CD4-positive, alpha-beta T cell treated with Interleukin-21 for 1 hour (primary cell): ENCODE results near the gene SMCP.

Experiments
- DNase-seq: peaks from one replicate; pipeline ENCODE4 v3.0.0-alpha.2; 2020

SMCP gene

DNA sequence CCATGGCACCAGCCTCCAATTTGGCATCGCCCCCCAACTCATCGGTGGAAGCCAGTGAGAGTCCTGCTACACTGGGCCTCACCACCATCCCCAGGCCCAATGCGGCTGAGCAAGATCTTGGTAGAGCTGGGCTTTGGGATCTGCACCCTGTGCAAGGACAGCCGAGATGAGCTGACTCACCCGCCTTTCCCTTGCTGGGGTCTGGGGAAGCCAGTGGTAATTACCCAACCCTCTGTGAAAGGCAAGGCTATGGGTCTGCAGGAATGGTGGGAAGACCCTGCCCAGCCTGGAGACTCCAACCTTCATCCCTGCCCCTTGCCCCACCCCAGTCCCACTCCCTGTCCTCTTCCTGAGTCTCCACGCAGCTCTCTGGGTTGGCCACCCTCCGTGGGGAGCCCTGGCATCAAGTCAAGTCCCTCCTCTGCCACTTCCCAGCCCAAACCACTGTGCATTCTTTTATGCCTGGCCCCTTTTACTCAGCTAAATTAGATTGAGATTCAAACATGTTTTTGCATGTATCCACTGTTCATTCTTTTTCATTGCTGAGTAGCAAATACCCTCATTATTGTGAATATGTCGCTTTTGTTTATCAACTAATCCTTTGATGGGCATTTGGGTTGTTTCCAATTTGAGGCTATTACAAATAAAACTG is 8.8 kb downstream of the SMCP start:
- no peak for DNase-seq

- no peak for DNase-seq
Measured at GRCh38 chr1:152888126-152888525, 10.0 kb downstream of the SMCP start.

DNA sequence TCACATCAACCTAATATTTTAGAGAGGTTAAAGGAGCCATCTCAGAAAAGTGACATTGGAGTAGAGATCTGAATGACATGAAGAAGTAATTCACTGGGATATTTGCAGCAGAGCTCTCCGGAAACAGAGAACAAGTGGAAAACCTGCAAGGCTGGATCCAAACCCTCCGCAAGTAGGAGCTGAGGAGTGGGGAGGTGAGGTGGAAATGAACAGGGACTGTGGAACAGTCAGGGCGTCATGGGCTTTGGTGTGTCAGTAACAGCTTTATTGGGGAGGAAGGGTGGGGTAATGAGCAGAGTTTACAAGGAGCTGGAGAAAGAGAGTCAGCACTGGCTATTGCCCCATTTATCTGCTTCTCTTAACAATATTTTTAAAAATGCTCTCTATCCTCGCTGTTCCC is 20.9 kb downstream of the SMCP start:
- DNase-seq: no peak

DNA sequence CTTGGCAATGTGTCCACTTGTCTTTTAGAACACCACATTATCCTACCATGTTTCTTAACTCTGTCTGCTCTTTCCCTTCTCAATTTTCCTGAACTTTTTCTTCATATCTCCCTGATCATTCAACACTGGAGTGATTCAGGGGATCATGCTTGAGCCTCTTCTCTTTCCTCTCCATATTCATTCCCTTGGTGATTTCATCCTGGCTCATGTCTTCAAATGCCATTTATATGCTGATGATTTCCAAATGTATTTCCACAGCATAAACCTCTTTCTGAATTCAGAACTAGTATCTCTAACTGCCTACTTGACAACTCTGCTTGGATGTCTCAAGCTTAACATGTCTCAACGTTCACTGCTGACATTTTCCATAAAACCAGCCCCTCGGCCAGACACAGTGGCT is 21.8 kb downstream of the SMCP start:
- no peak for DNase-seq

DNA sequence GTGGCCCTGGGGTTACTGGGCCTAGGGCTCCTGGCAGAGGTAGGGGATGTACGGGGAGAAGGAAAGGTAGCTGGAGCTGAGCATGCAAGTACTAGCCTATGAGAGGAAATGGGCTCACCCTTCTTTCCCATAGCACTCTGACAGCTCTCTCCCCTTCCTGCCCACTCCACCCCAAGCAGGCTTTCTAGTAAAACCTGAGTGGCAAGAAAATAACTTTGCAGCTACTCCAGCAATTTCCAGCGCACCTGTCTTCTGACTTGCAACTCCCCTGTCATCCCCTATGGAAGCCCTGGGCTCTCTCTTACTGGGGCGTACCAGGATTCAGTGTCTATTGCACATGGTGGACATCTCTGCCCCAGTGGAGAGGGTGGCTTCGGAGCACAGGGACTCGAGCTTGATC is 23.5 kb downstream of the SMCP start:
- DNase-seq: no peak

DNA sequence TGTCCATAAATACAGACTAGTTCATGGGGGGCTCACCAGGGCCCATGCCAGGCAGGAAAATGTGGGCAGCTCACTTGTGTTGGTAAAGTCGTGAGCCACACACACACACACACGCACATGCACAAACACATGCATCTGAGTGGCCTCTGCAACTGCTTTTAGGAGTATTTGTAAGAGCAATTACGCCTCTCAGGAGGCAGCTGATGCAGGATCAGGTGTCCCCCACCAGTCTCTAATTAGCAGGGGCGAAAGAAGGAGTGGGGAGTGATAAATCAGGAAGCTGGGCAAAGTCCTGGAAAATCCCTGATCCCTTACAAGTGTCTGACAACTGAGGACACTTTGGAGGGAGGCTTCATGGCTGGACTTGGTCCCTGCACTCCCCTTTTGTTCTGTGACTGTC is 24.5 kb downstream of the SMCP start:
- DNase-seq: no peak

GRCh38 chr1:152904688-152905440 is 26.7 kb downstream of the SMCP start:
- no peak for DNase-seq

DNA sequence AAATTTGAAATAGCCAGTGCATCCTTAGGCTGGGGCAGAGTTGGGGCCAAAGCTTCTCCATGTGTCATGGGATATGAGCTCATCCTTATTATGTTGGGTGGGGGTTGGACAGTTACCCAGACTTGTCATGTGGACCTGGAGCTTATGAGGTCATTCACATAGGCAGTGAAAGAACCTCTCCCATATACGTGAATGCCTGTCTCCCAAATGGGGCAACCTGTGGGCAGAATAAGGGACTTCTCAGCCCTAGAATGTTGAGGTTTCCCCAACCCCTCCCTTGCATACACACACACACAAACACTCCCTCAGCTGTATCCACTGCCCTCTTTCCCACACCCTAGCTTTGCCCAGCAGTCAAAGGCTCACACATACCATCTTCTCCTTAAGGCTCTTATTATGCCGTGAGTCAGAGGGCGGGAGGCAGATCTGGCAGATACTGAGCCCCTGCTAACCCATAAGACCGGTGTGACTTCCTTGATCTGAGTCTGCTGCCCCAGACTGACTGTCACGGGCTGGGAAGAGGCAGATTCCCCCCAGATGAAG is 28.0 kb downstream of the SMCP start:
- no peak for DNase-seq

DNA sequence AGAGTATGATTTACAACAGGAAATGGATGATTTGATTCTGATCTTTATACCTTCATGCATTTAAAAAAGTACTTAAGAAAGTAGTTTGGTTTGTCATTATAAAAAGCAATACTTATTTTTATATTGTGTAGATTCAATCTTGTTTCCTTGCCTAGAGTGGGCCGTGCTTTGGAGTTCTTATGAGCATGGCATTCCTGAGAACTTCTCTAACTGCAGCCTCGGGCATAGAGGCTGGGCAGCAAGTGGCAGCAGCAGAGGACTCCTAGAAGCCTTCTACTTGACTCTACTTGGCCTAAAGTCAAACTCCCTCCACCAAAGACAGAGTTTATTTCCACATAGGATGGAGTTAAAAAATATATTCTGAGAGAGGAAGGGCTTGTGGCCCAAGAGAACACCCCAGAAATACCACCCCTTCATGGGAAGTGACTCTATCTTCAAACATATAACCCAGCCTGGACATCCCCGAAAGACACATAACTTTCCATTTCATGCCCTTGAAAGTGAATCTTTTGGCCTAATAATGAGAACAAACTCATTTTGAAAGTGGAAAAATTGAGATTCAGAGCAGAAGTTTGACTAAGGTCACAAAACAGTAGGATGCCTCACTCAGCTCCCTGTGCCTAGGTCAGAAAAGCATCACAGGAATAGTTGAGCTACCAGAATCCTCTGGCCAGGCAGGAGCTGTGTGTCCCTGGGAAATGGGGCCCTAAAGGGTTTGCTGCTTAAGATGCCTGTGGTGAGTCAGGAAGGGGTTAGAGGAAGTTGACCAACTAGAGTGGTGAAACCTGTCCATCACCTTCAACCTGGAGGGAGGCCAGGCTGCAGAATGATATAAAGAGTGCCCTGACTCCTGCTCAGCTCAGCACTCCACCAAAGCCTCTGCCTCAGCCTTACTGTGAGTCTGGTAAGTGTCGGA is 29.8 kb downstream of the SMCP start, which contains the start of gene IVL:
Gene IVL, plus strand, starts transcription at position 861 of the 916 bp plus-strand sequence. CDS start 1,252 bp downstream, outside the sequence.
- no peak for DNase-seq

GRCh38 chr1:152909206-152909605 is 31.1 kb downstream of the SMCP start:
- DNase-seq: no peak

GRCh38 chr1:152912471-152912870 is 34.3 kb downstream of the SMCP start:
- DNase-seq: no peak

DNA sequence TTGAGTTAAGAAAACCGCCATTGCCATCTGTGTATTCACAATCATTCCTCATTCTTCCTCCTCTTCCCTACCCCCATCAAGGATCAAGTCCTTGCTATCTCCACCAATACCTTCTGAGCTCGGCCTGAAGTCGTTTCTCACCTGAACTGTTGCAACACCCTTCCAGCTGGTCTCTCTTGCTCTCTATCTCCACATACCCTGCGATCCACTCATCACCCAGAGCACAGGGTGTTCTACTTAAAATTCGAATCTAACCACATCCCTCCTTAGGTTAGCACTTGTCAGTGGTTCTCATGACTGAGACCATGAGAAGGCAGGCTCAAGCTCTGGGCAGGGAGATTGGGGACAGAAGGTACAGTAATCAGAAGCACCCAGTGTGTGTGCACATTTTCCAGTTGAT is 34.8 kb downstream of the SMCP start:
- DNase-seq: peak; percentile 3

GRCh38 chr1:152917794-152918193 is 39.7 kb downstream of the SMCP start:
- no peak for DNase-seq

DNA sequence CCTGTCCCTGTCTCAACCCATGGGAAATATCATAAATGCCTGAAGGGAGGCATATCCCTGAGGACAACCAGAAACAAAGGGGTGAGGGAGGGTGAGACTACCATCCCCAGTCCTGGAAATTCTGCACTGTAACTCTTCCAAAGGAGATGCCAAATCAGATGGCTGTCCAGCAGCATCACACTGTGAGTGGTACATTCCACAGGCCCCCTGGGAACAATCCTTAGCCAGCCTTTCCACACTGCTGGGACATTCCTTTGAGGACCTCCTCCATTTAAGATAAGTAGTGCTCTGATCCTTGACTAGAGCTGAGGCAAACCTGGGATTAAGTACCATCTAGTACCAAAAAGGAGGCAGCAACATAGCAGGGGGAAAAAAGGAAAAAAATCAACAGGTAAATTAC is 40.9 kb downstream of the SMCP start:
- DNase-seq: no peak

DNA sequence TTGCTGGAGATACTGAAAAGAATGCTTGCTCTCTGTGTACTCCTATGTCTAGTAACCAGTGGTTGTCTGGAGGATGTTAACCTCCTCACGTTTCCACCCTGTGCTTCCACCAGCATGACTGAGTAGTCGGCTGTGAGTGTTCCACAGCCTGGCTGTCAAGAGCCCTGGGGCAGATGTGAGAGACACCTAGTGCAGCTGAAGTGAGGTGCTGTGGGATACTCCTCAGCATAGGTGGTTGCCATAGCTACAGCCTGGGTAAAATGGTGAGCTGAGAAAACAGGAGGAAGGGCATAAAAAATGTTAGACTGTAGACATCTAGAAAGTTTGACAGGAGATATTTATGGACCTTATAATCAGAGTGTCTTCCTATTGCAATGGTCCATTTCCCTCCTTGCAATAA is 46.1 kb downstream of the SMCP start:
- no peak for DNase-seq

DNA sequence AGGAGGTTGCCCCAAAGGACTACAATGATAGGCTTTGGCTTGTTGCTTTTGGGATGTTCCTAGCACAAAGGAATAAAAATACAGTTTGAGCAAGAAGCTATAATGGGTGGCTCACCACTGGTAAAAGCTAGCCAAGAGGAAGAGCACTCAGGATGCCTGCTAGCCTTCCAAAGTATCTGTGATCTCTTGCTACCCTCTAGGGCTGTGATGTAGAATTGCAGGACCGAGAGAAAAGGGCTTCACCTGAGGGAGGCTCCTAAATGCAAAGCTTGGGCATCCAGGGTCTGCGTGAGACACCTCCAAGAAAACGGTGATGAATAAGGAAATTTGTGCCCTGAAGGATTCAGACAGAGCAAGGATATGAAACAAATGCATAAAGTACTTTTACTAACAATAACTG is 48.0 kb downstream of the SMCP start:
- DNase-seq: no peak

GRCh38 chr1:152928671-152929070 is 50.5 kb downstream of the SMCP start:
- no peak for DNase-seq

DNA sequence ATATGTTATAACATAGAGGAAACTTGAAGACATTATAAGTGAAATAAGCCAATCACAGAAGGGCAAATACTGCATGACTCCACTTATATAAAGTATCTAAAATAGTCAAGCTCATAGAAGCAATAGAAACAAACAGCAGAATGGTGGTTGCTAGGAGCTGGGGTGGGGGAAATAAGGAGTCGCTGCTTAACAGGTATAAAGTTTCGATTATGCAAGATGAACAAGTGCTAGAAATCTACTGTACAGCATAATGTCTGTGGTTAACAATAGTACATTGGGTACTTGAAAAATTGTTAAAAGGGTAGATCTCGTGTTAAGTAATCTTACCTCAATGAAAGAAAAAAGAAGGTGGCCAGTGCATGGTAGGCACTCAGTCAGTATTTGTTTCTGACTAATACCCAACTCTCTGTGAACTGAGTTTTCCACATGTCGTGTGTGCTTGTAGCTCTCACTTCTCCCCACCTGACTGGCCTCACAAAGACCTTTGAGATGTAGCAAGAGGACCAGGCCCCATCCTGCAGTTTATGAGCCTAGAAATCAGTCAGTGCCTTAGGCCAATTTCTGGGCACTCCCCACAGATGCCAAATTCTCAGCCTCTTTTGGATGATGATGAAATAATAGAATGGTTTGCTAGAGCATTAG is 54.2 kb downstream of the SMCP start:
- no peak for DNase-seq

- DNase-seq: no peak
Measured at GRCh38 chr1:152933196-152933595, 55.1 kb downstream of the SMCP start.
